ENCODE results near the gene WDR44. TPM values are rescaled to one million over a fixed set of nuclear protein-coding genes. Genes with fewer than 3 reads are reported as not detected.

The WDR44 gene
- total RNA-seq, 1 donor from 2014 or later: 22.1 TPM

DNA sequence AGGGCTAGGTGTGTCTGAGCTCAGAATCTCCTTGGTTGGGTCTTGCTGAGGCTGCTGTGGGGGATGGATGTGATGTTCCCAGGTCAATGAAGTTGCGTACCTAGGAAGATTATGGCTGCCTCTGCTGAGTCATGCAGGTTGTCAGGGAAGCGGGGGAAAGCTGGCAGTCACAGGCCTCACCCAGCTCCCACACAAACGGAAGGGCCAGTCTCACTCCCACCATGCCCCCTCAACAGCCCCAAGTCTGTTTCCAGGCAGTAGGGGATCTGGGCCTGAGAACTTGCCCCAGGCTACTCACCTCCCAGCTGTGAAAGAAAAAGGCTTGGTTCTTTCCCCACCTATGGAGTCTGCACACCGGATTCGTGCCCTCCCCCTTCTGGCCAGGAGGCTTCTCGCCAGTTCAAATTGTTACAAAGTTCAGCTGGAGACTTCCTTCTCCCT lies 72.9 kb downstream of the WDR44 start:
- no peaks in the 10 kb centered on the region for H3K4me1 ChIP-seq
- H3K27ac ChIP-seq: no peak overlapping the region
- no peaks in the 10 kb centered on the region for H3K27me3 ChIP-seq
- intact Hi-C loops (cut with DNase I): no loop called here
- no peak overlapping the region for H3K4me3 ChIP-seq
- H3K9me3 ChIP-seq: no peaks in the 10 kb centered on the region
- H3K36me3 ChIP-seq: no peaks in the 10 kb centered on the region
- no peak for DNase-seq (ENCODE audit: extremely low spot score in 2 of 2)
- TF ChIP-seq POLR2AphosphoS5 (IDR thresholded peaks at IDR 0.05; ENCODE audit: insufficient read depth in 1 of 2, low read depth in 1 of 2) (no peak), POLR2A (IDR thresholded peaks at IDR 0.05) (no peak)
- TF ChIP-seq, protein P1, sequence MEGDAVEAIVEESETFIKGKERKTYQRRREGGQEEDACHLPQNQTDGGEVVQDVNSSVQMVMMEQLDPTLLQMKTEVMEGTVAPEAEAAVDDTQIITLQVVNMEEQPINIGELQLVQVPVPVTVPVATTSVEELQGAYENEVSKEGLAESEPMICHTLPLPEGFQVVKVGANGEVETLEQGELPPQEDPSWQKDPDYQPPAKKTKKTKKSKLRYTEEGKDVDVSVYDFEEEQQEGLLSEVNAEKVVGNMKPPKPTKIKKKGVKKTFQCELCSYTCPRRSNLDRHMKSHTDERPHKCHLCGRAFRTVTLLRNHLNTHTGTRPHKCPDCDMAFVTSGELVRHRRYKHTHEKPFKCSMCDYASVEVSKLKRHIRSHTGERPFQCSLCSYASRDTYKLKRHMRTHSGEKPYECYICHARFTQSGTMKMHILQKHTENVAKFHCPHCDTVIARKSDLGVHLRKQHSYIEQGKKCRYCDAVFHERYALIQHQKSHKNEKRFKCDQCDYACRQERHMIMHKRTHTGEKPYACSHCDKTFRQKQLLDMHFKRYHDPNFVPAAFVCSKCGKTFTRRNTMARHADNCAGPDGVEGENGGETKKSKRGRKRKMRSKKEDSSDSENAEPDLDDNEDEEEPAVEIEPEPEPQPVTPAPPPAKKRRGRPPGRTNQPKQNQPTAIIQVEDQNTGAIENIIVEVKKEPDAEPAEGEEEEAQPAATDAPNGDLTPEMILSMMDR (IDR thresholded peaks at IDR 0.05): no peak

DNA sequence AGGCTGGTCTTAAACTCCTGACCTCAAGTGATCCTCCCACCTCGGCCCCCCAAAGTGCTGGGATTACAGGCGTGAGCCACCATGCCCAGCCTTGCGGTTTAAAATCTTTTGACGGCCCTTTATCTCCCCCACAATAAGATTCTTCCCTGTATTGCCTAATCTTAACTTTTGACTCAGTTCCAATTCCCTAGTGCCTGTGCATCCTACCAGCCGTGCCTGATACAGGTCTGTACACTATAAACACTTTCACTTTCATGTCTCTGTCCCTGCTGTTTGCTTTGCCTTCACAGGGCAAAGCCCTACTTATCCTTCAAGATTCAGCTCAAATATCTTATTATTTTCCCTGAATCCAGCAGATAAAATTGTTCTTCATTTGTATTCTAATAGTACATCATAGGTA lies 74.6 kb downstream of the WDR44 start:
- H3K9me3 ChIP-seq: no peaks in the 10 kb centered on the region
- DNase-seq (ENCODE audit: extremely low spot score in 2 of 2): no peak
- intact Hi-C loops (cut with DNase I): no loop called here
- H3K27ac ChIP-seq: no peak overlapping the region
- H3K36me3 ChIP-seq: no peaks in the 10 kb centered on the region
- no peak overlapping the region for H3K4me3 ChIP-seq
- H3K27me3 ChIP-seq: no peaks in the 10 kb centered on the region
- H3K4me1 ChIP-seq: no peaks in the 10 kb centered on the region
- TF ChIP-seq, protein P1 (IDR thresholded peaks at IDR 0.05): no peak
- TF ChIP-seq POLR2A (IDR thresholded peaks at IDR 0.05) (no peak), POLR2AphosphoS5 (IDR thresholded peaks at IDR 0.05; ENCODE audit: insufficient read depth in 1 of 2, low read depth in 1 of 2) (no peak)

DNA sequence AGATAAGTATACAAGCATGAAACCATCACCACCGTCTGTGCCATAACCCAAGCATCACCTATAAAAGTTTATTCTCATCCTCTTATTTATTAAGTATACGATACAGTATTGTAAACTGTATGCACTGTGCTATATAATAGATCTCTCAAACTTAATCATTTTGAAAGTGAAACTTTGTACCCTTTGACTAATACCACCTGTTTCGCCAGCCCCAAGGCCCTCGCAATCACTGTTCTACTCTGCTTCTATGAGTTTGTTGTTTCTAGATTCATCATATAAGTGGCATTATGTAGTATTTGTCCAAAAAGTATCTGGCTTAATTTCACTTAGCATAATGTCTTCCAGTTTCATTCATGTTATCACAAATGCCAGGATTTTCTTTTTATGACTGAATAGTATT lies 77.7 kb downstream of the WDR44 start:
- TF ChIP-seq POLR2A (IDR thresholded peaks at IDR 0.05): no peak
- TF ChIP-seq POLR2AphosphoS5 (IDR thresholded peaks at IDR 0.05; ENCODE audit: insufficient read depth in 1 of 2, low read depth in 1 of 2): no peak
- TF ChIP-seq, protein P1 (IDR thresholded peaks at IDR 0.05): no peak
- DNase-seq (ENCODE audit: extremely low spot score in 2 of 2): no peak
- Histone ChIP-seq H3K9me3 (no peaks in the 10 kb centered on the region), H3K4me3 (no peak overlapping the region), H3K27me3 (no peaks in the 10 kb centered on the region), H3K4me1 (no peaks in the 10 kb centered on the region), H3K36me3 (no peaks in the 10 kb centered on the region), H3K27ac (no peak overlapping the region)
- intact Hi-C loops (cut with DNase I): no loop called here

DNA sequence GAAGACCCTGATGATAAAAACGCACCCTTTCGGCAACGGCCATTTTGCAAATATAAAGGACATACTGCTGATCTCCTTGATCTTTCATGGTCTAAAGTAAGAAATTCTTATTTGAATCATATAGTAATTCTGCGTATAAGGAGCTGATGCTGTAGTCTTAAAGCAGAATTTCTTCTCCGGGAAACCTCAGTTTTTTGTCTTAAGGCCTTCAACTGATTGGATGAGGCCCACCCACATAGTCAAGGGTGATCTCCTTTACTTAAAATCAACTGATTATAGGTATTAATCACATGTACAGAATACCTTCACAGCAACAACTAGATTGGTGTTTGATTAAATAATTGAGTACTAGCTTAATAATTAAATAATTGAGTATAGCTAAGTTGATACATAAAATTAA lies 86.9 kb downstream of the WDR44 start:
- DNase-seq (ENCODE audit: extremely low spot score in 2 of 2): no peak
- H3K4me1 ChIP-seq: no peaks in the 10 kb centered on the region

DNA sequence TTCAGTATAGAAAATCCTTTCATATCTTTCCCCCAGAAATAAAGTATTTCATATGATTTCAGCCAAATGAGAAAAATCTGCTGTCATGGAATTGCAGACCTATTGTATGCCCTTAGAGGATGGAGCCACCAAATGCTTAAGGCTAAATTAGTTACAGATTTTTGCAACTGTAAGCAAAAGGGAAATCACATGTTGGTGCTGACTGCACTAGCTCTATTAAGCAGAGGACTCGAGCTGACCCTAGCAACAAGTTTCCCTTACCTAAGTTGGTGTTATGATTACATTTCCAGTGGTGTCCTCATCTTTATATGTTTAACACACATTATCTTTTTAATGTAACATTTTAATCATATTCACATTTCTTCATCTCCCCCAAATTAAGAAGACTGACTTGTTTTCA lies 91.4 kb downstream of the WDR44 start:
- intact Hi-C loops (cut with DNase I): no loop called here
- TF ChIP-seq POLR2AphosphoS5 (IDR thresholded peaks at IDR 0.05; ENCODE audit: insufficient read depth in 1 of 2, low read depth in 1 of 2): no peak
- TF ChIP-seq POLR2A (IDR thresholded peaks at IDR 0.05): no peak
- TF ChIP-seq, protein P1 (IDR thresholded peaks at IDR 0.05): no peak
- no peaks in the 10 kb centered on the region for H3K27me3 ChIP-seq
- no peak for DNase-seq (ENCODE audit: extremely low spot score in 2 of 2)
- H3K27ac ChIP-seq: no peak overlapping the region
- no peaks in the 10 kb centered on the region for H3K4me1 ChIP-seq
- no peaks in the 10 kb centered on the region for H3K9me3 ChIP-seq
- no peak overlapping the region for H3K4me3 ChIP-seq
- peaks cover 0 to 2% of the 10 kb centered on the region in 2 donors for H3K36me3 ChIP-seq

More for the DNA sequence above, 86.9 kb downstream of the WDR44 start:
- Histone ChIP-seq H3K9me3 (no peaks in the 10 kb centered on the region), H3K27me3 (no peaks in the 10 kb centered on the region), H3K36me3 (peaks cover 0 to 7% of the 10 kb centered on the region in 2 donors), H3K4me3 (no peak overlapping the region), H3K27ac (no peak overlapping the region)
- TF ChIP-seq, protein P1 (IDR thresholded peaks at IDR 0.05): no peak
- TF ChIP-seq POLR2A (IDR thresholded peaks at IDR 0.05): no peak
- TF ChIP-seq POLR2AphosphoS5 (IDR thresholded peaks at IDR 0.05; ENCODE audit: insufficient read depth in 1 of 2, low read depth in 1 of 2): no peak
- intact Hi-C loops (cut with DNase I): no loop called here

Data from vagina (tissue), 2 donors.